RWPE2 (cell line): ENCODE results near the gene DNM1L.
A peak's percentile ranks its signal among the peaks of the same experiment; 100 is the strongest.

Experiments used
- ATAC-seq: fragments of 200-7000 bp; cut with Tn5 transposase; 3 replicates; pipeline ENCODE4 v1.9.1; 2021; ENCODE audit warnings: low read depth
- DNase-seq: peaks from one replicate; pipeline ENCODE4 v3.0.0-alpha.2; 2020; ENCODE audit warnings: low spot score
- H3K27ac ChIP-seq: fragments of 450-650 bp; 2 replicates; pipeline ENCODE4 v1.5.1; 2017; ENCODE audit warnings: mild to moderate bottlenecking; ENCODE audit not compliant: poor library complexity, severe bottlenecking
- H3K27me3 ChIP-seq: fragments of 250-450 bp; sonication (Bioruptor Pico); 2 replicates; pipeline ENCODE4 v1.5.1; 2021; ENCODE audit warnings: mild to moderate bottlenecking, moderate library complexity; ENCODE audit not compliant: insufficient read depth, poor library complexity, severe bottlenecking
- H3K36me3 ChIP-seq: fragments of 250-450 bp; sonication (Bioruptor Pico); 2 replicates; pipeline ENCODE4 v1.5.1; 2020; ENCODE audit warnings: low read depth, mild to moderate bottlenecking, moderate library complexity
- H3K4me1 ChIP-seq: fragments of 250-450 bp; sonication (Bioruptor Pico); 2 replicates; pipeline ENCODE4 v1.5.1; 2021; ENCODE audit warnings: mild to moderate bottlenecking, moderate library complexity; ENCODE audit not compliant: insufficient read depth, poor library complexity, severe bottlenecking
- H3K4me3 ChIP-seq: fragments of 250-450 bp; sonication (Bioruptor Pico); 2 replicates; pipeline ENCODE4 v1.5.1; 2021; ENCODE audit warnings: mild to moderate bottlenecking, moderate library complexity; ENCODE audit not compliant: severe bottlenecking
- H3K9me3 ChIP-seq: fragments of 250-450 bp; sonication (Bioruptor Pico); 2 replicates; pipeline ENCODE4 v1.5.1; 2021; ENCODE audit warnings: mild to moderate bottlenecking, moderate library complexity; ENCODE audit not compliant: severe bottlenecking
- TF ChIP-seq, protein P1 (sequence below): fragments of 450-650 bp; IDR thresholded peaks from one replicate; pipeline ENCODE4 v1.5.1; 2017; ENCODE audit warnings: mild to moderate bottlenecking, moderate library complexity; ENCODE audit not compliant: poor library complexity, severe bottlenecking

Gene DNM1L

DNA sequence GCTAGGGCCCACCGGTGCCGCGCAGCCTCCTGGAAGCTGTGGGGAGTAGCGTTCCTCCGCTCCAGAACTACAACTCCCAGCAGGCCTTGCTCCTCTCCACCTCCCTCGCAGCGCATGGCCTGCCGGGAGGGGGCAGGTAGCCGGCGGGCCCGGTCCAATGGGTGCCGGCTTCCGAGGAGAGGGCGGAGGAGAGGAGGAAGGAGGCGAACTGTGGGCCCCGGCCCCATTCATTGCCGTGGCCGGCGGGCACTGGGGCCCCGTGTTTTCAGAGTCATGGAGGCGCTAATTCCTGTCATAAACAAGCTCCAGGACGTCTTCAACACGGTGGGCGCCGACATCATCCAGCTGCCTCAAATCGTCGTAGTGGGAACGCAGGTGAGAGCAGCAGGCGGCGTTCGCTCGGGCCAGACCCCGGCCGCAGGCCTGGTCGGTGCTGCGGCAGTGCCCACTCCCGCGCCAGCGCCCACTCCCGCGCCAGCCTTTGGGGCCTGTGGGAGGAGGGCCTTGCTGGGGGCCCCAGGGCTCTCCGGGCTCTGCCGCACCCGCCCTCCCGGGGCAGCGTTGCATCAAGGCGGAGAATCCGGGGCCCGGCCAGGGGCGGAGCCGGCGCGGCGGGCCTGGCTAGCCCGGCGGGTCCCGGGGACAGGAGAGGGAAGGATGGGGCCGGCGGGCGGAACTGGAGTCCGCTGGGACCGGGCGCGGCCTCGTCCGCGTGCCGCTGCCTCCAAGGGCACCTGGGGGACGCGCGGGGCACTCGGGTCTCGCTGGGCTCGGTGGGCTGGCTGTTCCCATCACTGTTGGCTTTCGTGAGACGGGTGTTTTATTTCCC is at the start of gene DNM1L:
DNM1L (plus strand) TSS at position 211 of the 829 bp plus-strand sequence; CDS start at position 274, 63 bp downstream.
- TF ChIP-seq, protein P1, sequence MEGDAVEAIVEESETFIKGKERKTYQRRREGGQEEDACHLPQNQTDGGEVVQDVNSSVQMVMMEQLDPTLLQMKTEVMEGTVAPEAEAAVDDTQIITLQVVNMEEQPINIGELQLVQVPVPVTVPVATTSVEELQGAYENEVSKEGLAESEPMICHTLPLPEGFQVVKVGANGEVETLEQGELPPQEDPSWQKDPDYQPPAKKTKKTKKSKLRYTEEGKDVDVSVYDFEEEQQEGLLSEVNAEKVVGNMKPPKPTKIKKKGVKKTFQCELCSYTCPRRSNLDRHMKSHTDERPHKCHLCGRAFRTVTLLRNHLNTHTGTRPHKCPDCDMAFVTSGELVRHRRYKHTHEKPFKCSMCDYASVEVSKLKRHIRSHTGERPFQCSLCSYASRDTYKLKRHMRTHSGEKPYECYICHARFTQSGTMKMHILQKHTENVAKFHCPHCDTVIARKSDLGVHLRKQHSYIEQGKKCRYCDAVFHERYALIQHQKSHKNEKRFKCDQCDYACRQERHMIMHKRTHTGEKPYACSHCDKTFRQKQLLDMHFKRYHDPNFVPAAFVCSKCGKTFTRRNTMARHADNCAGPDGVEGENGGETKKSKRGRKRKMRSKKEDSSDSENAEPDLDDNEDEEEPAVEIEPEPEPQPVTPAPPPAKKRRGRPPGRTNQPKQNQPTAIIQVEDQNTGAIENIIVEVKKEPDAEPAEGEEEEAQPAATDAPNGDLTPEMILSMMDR: no peak
- Histone ChIP-seq H3K36me3 (peaks cover 16% of the 10 kb centered on the region), H3K4me3 (peak within 1 kb of the TSS; percentile 64), H3K9me3 (no peaks in the 10 kb centered on the region), H3K27ac (peak within 1 kb of the TSS; percentile 84), H3K27me3 (no peaks in the 10 kb centered on the region), H3K4me1 (peaks cover 19% of the 10 kb centered on the region)
- peak; percentile 96 for DNase-seq
- peak; percentile 95 for ATAC-seq

DNA sequence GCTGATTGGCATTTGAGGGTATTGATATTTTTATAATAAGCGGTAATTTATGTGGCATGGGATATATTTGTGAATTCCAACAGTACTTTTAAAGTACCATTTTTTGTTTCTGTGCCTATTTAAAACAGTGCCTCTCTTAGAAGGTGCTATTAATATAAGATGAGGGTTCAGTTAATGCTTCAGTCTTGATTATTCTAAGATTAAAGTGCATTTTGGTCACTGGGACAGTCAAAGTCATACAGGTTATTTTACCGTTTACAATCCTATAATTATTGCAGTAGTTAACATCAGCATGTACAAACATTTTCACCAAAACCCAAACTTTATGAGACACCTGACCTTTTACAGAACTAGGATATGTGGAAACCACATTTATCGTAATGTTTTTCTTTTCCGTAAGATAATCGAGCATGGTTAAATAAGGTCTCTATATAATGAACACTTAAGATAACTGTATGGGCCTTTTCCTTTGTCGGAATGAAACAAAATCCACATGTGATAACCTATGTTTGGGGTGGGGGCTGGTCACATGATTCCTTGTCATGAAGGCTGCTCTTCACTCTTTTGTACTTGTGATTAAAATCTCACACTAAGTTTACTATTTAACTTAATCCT is 37.7 kb upstream of the DNM1L start:
- no peak for DNase-seq
- ATAC-seq: no peak
- H3K9me3 ChIP-seq: no peaks in the 10 kb centered on the region
- H3K27ac ChIP-seq: no peak overlapping the region
- H3K36me3 ChIP-seq: peaks cover 66% of the 10 kb centered on the region
- TF ChIP-seq, protein P1: no peak
- H3K4me3 ChIP-seq: no peak overlapping the region
- H3K27me3 ChIP-seq: no peaks in the 10 kb centered on the region
- no peaks in the 10 kb centered on the region for H3K4me1 ChIP-seq

DNA sequence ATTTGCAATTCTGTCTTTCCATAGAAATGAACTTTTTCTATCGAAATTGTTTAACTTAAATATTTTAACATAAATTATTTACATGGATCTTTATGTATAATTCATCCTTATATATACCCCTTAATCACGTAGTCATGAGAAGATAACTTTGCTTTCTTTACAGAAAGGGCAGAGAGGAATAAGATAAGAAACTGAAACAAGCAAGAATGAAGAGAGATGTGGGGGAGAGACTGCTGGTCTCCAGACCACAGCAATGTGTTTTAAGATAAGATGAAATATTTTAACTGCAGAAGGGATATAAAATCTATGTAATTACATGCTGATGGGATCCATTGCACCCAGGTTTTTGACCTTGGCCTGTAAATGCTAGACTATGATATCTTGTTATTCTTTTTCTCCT is 34.7 kb upstream of the DNM1L start:
- H3K36me3 ChIP-seq: peaks cover 45% of the 10 kb centered on the region
- TF ChIP-seq, protein P1: no peak
- no peaks in the 10 kb centered on the region for H3K27me3 ChIP-seq
- no peak overlapping the region for H3K4me3 ChIP-seq
- H3K9me3 ChIP-seq: no peaks in the 10 kb centered on the region
- DNase-seq (no peak), ATAC-seq (no peak)
- H3K27ac ChIP-seq: no peak overlapping the region
- no peaks in the 10 kb centered on the region for H3K4me1 ChIP-seq

DNA sequence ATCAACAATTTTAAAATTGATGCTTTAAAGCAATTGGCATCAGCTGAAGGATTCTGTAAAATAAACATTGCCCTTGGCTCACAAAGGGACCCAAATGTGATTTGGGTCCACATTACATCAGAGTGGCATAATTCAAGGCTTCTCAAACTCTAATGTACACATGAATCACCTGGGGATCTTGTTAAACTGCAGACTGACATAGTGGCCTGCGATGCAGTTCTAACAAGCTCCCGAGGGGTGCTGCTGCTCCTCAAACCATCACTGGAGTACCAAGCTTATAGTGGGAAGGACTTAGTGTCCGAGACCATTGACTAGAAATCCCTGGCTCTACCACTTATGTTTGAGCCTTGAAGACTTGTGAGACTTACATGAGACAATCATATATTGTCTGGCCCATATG is 31.8 kb upstream of the DNM1L start:
- DNase-seq: no peak
- H3K9me3 ChIP-seq: no peaks in the 10 kb centered on the region

More for the DNA sequence above, 31.8 kb upstream of the DNM1L start:
- H3K27me3 ChIP-seq: no peaks in the 10 kb centered on the region
- peak; percentile 31; the same call in 1 of the 3 replicates for ATAC-seq
- H3K4me1 ChIP-seq: peaks cover 9% of the 10 kb centered on the region
- H3K36me3 ChIP-seq: peaks cover 17% of the 10 kb centered on the region
- no peak overlapping the region for H3K4me3 ChIP-seq
- TF ChIP-seq, protein P1: no peak
- no peak overlapping the region for H3K27ac ChIP-seq
